Suppressor macrophage treated with lipopolysaccharide for 4 hours (primary cell): ENCODE measurements around the gene TMC5.
A peak's percentile ranks its signal among the peaks of the same experiment; 100 is the strongest.
"Not testable (repeated sequence)": the region's sequence is repeated elsewhere in the genome, so short reads cannot be mapped to it uniquely, and the experiment has no call there.

Experiments used
- DNase-seq: peaks from one replicate; pipeline ENCODE4 v3.0.0-alpha.2; 2020

The TMC5 gene

GRCh38 chr16:19512297-19512696, 94.6 kb downstream of the TMC5 start:
- no peak for DNase-seq

GRCh38 chr16:19513377-19514053, 95.8 kb downstream of the TMC5 start:
- DNase-seq: peak; percentile 85

GRCh38 chr16:19515757-19516156, 98.1 kb downstream of the TMC5 start:
- peak; percentile 19 for DNase-seq

GRCh38 chr16:19517424-19518089, 99.9 kb downstream of the TMC5 start:
- peak; percentile 37 for DNase-seq

- DNase-seq: no peak
Observed at GRCh38 chr16:19518388-19518787, 100.7 kb downstream of the TMC5 start.

GRCh38 chr16:19520861-19521331, 103.2 kb downstream of the TMC5 start:
- no peak for DNase-seq

- peak; percentile 93 for DNase-seq
Observed at GRCh38 chr16:19521471-19522396, 104.1 kb downstream of the TMC5 start, which contains the start of gene GDE1. Gene GDE1, minus strand, starts transcription at chr16:19522098. Its CDS starts 134 bp downstream, at chr16:19521964.

- no peak for DNase-seq
Observed at GRCh38 chr16:19522397-19522732, 104.7 kb downstream of the TMC5 start.

GRCh38 chr16:19522760-19523159, 105.1 kb downstream of the TMC5 start:
- DNase-seq: no peak

- no peak for DNase-seq
Observed at GRCh38 chr16:19523184-19523558, 105.5 kb downstream of the TMC5 start.

GRCh38 chr16:19523559-19524355, 106.1 kb downstream of the TMC5 start, which contains the start of gene CCP110:
Gene CCP110, plus strand, starts transcription at chr16:19523942. Its CDS starts 3,940 bp downstream, at chr16:19527882.
- peak; percentile 98 for DNase-seq

- no peak for DNase-seq
Observed at GRCh38 chr16:19524356-19524615, 106.6 kb downstream of the TMC5 start.

GRCh38 chr16:19524616-19525384, 107.1 kb downstream of the TMC5 start:
- peak; percentile 63 for DNase-seq

GRCh38 chr16:19525385-19525723, 107.7 kb downstream of the TMC5 start:
- DNase-seq: no peak

GRCh38 chr16:19527161-19527560, 109.5 kb downstream of the TMC5 start:
- no peak for DNase-seq

GRCh38 chr16:19528666-19529065, 111.0 kb downstream of the TMC5 start:
- DNase-seq: no peak

GRCh38 chr16:19532601-19533000, 114.9 kb downstream of the TMC5 start:
- DNase-seq: no peak

GRCh38 chr16:19540241-19540970, 122.7 kb downstream of the TMC5 start:
- no peak for DNase-seq

- no peak for DNase-seq
Observed at GRCh38 chr16:19542138-19542821, 124.6 kb downstream of the TMC5 start.

GRCh38 chr16:19543278-19543996, 125.8 kb downstream of the TMC5 start:
- not testable (repeated sequence) for DNase-seq
